IPS-15b (cell line): Measurements from ENCODE around the gene PAQR8.
"Not testable (repeated sequence)": the region's sequence is repeated elsewhere in the genome, so short reads cannot be mapped to it uniquely, and the experiment has no call there.

ENCODE experiments used
- H3K27me3 ChIP-seq: one replicate; pipeline ENCODE4 v1.6.1; 2013; ENCODE audit warnings: low read length; ENCODE audit not compliant: control insufficient read depth, insufficient read depth
- H3K36me3 ChIP-seq: one replicate; pipeline ENCODE4 v1.6.1; 2013; ENCODE audit warnings: low read length; ENCODE audit not compliant: control insufficient read depth, insufficient read depth
- H3K4me1 ChIP-seq: one replicate; pipeline ENCODE4 v1.6.1; 2013; ENCODE audit warnings: mild to moderate bottlenecking, low read length; ENCODE audit not compliant: control insufficient read depth, insufficient read depth
- H3K4me3 ChIP-seq: one replicate; pipeline ENCODE4 v1.5.1; 2013; ENCODE audit warnings: low read depth, low read length
- H3K9ac ChIP-seq: one replicate; pipeline ENCODE4 v1.6.1; 2013; ENCODE audit warnings: low read depth, mild to moderate bottlenecking, low read length
- H3K9me3 ChIP-seq: one replicate; pipeline ENCODE4 v1.6.1; 2013; ENCODE audit warnings: mild to moderate bottlenecking, low read length; ENCODE audit not compliant: control insufficient read depth, insufficient read depth

The PAQR8 gene

DNA sequence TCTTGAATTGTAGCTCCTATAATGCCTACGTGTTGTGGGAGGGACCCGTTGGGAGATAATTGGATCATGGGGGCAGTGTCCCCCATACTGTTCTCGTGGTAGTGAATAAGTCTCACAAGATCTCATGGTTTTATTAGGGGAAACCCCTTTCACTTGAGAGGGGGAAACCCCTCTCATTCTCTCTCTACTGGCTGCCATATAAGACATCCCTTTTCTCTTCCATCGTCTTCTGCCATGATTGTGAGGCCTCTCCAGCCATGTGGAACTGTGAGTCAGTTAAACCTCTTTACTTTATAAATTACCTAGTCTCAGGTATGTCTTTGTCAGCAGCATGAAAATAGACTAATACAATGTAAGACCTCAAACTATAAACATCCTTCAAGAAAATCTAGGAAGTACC is 23.1 kb downstream of the PAQR8 start:
- Histone ChIP-seq H3K9me3 (no peaks in the 10 kb centered on the region), H3K27me3 (no peaks in the 10 kb centered on the region), H3K4me1 (no peaks in the 10 kb centered on the region), H3K4me3 (no peak overlapping the region), H3K9ac (no peak overlapping the region), H3K36me3 (peaks cover 2% of the 10 kb centered on the region)

GRCh38 chr6:52388119-52388518 is 26.2 kb downstream of the PAQR8 start:
- not testable (repeated sequence) for H3K4me3 ChIP-seq, H3K9ac ChIP-seq, H3K9me3 ChIP-seq, H3K27me3 ChIP-seq, H3K36me3 ChIP-seq, H3K4me1 ChIP-seq

GRCh38 chr6:52388790-52389189 is 26.8 kb downstream of the PAQR8 start:
- H3K9me3 ChIP-seq = no peaks in the 10 kb centered on the region
- peaks cover 2% of the 10 kb centered on the region for H3K36me3 ChIP-seq
- no peak overlapping the region for H3K9ac ChIP-seq
- no peaks in the 10 kb centered on the region for H3K27me3 ChIP-seq
- H3K4me1 ChIP-seq = no peaks in the 10 kb centered on the region
- no peak overlapping the region for H3K4me3 ChIP-seq

GRCh38 chr6:52389264-52389625 is 27.3 kb downstream of the PAQR8 start:
- H3K9ac ChIP-seq = no peak overlapping the region
- H3K4me3 ChIP-seq = no peak overlapping the region
- no peaks in the 10 kb centered on the region for H3K4me1 ChIP-seq
- H3K9me3 ChIP-seq = no peaks in the 10 kb centered on the region
- H3K36me3 ChIP-seq = peaks cover 2% of the 10 kb centered on the region
- no peaks in the 10 kb centered on the region for H3K27me3 ChIP-seq

DNA sequence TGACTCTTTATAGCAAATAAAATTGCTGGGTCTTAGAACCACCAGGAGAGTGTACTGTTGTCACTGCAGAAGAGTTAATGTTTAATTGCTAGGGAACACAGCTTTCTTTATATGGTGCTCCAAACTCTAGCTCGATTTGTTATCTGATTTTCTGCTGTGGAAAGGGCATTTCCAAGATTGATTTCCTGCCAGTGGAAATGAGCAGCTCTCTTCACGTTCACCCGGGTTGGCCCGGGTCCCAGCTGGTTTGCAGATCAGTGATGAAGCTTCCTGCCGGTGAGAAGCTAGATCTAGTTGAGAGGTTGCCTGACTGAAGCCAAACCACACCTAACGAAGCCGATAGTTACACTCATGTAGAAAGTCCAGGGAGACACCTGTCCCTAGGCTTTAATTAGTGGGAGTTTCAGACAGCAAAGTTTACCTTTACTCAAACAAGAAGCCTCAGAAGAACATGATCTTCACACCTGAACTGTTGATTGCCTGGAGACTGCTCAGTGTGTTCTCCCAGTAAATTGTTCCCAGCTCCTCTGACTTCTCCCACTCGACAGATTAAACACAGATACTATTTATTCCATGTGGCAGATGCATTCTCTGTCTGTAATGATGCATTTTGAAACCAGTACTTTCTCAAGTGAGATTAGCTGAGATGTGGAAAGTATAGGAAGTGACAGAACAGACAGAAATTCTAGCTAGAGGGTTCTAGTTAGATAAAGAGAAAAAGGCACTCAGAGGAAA is 27.8 kb downstream of the PAQR8 start:
- H3K36me3 ChIP-seq = peaks cover 2% of the 10 kb centered on the region
- H3K9me3 ChIP-seq = no peaks in the 10 kb centered on the region
- H3K27me3 ChIP-seq = no peaks in the 10 kb centered on the region
- no peaks in the 10 kb centered on the region for H3K4me1 ChIP-seq
- no peak overlapping the region for H3K4me3 ChIP-seq
- H3K9ac ChIP-seq = no peak overlapping the region

DNA sequence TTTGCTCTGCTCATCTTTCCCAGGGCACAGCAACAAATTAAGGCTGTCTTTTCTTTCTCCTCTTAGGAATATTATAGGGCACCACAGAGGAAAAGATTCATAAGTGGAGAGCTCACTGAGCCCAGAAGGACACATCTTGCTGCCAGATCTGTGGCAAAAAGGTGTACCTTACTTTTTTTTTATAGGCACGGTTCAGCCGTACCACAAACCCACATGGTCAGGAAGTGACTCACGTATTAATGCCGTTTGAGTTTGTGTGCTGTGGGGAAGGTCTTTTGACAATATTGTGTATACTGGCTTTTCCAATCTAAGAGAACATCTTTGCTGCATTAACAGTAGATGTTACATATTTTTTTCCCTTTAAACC is 28.4 kb downstream of the PAQR8 start:
- H3K9ac ChIP-seq = no peak overlapping the region
- H3K36me3 ChIP-seq = peaks cover 2% of the 10 kb centered on the region
- no peaks in the 10 kb centered on the region for H3K9me3 ChIP-seq
- H3K4me3 ChIP-seq = no peak overlapping the region
- no peaks in the 10 kb centered on the region for H3K4me1 ChIP-seq
- H3K27me3 ChIP-seq = no peaks in the 10 kb centered on the region

DNA sequence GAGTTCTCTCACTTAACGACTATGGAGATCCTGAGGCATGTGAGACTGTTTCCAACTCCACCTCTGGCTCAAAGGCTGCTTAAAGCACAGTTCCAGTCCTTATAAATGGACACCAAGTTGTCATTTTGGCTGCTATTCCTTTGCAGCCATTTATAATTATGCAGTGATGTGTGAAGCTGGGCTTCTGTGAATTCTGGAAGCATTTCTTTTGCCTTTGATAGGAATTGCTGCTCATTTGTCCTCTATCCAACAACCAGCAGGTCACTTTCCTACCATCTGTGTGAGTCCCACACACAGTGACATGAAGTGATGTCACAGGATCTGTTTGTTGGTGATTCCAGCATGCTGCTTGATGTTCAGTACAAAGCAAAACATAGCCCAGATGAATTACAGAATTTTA is 29.6 kb downstream of the PAQR8 start:
- H3K4me1 ChIP-seq = no peaks in the 10 kb centered on the region
- no peak overlapping the region for H3K9ac ChIP-seq
- H3K27me3 ChIP-seq = no peaks in the 10 kb centered on the region
- no peaks in the 10 kb centered on the region for H3K9me3 ChIP-seq
- peaks cover 2% of the 10 kb centered on the region for H3K36me3 ChIP-seq
- H3K4me3 ChIP-seq = no peak overlapping the region

DNA sequence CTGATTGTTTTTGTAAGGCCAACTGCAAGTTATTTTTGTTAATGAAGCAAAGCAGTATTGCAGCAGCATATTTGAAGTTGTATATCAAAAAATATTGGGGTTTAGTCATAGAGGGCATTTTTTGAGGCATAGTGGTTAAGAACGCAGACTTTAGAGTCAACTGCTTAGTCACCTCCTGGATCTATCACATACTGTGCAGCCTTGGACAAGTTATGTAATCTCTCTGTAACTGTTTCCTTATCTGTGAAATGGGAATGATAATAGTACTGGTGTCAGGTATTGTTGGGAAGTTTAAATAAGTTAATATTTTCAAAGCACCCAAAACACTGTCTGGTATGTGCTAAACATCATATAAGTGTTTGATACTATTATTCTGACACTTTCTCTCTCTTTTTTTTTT is 31.0 kb downstream of the PAQR8 start:
- no peak overlapping the region for H3K9ac ChIP-seq
- no peaks in the 10 kb centered on the region for H3K9me3 ChIP-seq
- H3K4me3 ChIP-seq = no peak overlapping the region
- no peaks in the 10 kb centered on the region for H3K36me3 ChIP-seq
- H3K4me1 ChIP-seq = no peaks in the 10 kb centered on the region
- H3K27me3 ChIP-seq = no peaks in the 10 kb centered on the region

DNA sequence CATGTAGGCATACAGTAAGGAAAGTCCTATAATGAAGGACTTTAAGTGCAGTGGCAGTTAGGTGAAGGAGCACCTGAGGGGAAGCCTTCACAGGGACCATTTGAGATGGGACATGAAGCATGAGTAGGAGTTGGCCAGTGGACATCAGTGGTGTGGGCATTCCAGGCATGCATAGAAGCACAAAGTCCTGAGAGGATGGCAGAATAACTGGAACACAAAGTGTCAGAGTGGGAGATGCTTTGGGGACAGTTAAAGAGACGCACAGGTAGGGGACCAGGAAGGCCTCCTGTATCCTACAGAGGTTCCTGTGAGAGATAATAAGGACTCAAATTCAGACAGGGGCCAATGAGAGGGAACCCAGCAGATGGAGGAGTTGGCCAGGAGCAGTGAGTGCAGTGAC is 31.8 kb downstream of the PAQR8 start:
- H3K4me1 ChIP-seq = no peaks in the 10 kb centered on the region
- H3K4me3 ChIP-seq = no peak overlapping the region
- no peaks in the 10 kb centered on the region for H3K27me3 ChIP-seq
- no peak overlapping the region for H3K9ac ChIP-seq
- H3K36me3 ChIP-seq = no peaks in the 10 kb centered on the region
- no peaks in the 10 kb centered on the region for H3K9me3 ChIP-seq

GRCh38 chr6:52394251-52394666 is 32.3 kb downstream of the PAQR8 start:
- H3K36me3 ChIP-seq = no peaks in the 10 kb centered on the region
- no peaks in the 10 kb centered on the region for H3K27me3 ChIP-seq
- no peak overlapping the region for H3K4me3 ChIP-seq
- no peaks in the 10 kb centered on the region for H3K4me1 ChIP-seq
- H3K9me3 ChIP-seq = no peaks in the 10 kb centered on the region
- no peak overlapping the region for H3K9ac ChIP-seq

DNA sequence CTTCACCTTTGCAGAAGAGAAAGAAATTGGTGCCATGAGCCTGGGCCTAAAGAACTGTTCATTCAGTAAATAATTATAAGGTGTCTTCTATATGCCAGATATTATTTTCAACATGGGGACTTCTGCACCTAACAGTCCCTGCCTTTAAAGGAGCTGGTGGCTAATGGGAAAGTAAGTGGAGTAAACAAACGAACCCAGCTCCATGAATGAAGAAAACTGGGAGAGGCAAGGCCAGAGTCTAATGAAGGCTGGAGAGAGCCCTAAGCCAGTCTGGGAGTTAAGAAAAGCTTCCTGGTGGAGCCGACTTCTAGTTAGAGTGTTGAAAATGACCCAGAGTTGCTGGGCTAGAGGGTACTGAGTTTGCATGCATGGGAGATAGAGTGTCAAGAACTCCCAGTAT is 34.0 kb downstream of the PAQR8 start:
- H3K9me3 ChIP-seq = no peaks in the 10 kb centered on the region
- H3K4me3 ChIP-seq = no peak overlapping the region
- H3K9ac ChIP-seq = no peak overlapping the region
- H3K4me1 ChIP-seq = peaks cover 5% of the 10 kb centered on the region
- H3K27me3 ChIP-seq = no peaks in the 10 kb centered on the region
- H3K36me3 ChIP-seq = no peaks in the 10 kb centered on the region

GRCh38 chr6:52399511-52400312 is 37.8 kb downstream of the PAQR8 start:
- peaks cover 5% of the 10 kb centered on the region for H3K4me1 ChIP-seq

More at GRCh38 chr6:52399511-52400312, 37.8 kb downstream of the PAQR8 start:
- H3K4me3 ChIP-seq = no peak overlapping the region
- H3K36me3 ChIP-seq = peaks cover 3% of the 10 kb centered on the region
- H3K27me3 ChIP-seq = no peaks in the 10 kb centered on the region
- H3K9me3 ChIP-seq = no peaks in the 10 kb centered on the region
- H3K9ac ChIP-seq = no peak overlapping the region
